Keratinocyte (primary cell): ENCODE results near the gene CYB561.
"Not testable (repeated sequence)": the region's sequence is repeated elsewhere in the genome, so short reads cannot be mapped to it uniquely, and the experiment has no call there.

ENCODE experiments used
- CTCF ChIP-seq, 3 experiments: IDR thresholded peaks in 1 of 3; conservative IDR thresholded peaks in 1 of 3; optimal IDR thresholded peaks in 1 of 3; 2 replicates in 2 of 3; 3 replicates in 1 of 3; pipeline versions ENCODE3 to v1.5.1; 2011; ENCODE audit warnings: low read length in 3 of 3, mild to moderate bottlenecking in 3 of 3, moderate library complexity in 2 of 3, control low read depth in 1 of 3, inconsistent platforms in 1 of 3; ENCODE audit not compliant: insufficient read depth in 2 of 3; ENCODE audit errors: extremely low read depth in 1 of 3
- EZH2 ChIP-seq: IDR thresholded peaks from one replicate; pipeline ENCODE4 v1.6.1; 2012; ENCODE audit warnings: inconsistent platforms, mild to moderate bottlenecking, low read length, moderate library complexity

GRCh38 chr17:63454357-63454756 is 8.3 kb upstream of the CYB561 start:
- not testable (repeated sequence) for TF ChIP-seq CTCF (optimal IDR thresholded peaks at IDR 0.05 in 1 of 3, IDR thresholded peaks at IDR 0.05 in 1 of 3, conservative IDR thresholded peaks at IDR 0.05 in 1 of 3; ENCODE audit: extremely low read depth in 1 of 3, insufficient read depth in 2 of 3, low read length in 3 of 3); EZH2
